NCI-H1105 treated with DMSO at 0.1 percent for 48 hours (cell line): ENCODE results near the gene XRCC2.
A peak's percentile ranks its signal among the peaks of the same experiment; 100 is the strongest.
"Not testable (repeated sequence)": the region's sequence is repeated elsewhere in the genome, so short reads cannot be mapped to it uniquely, and the experiment has no call there.

ENCODE experiments used
- DNase-seq: peaks from one replicate; lab custom pipeline; 2025; lab: John Stamatoyannopoulos, UW

XRCC2 gene

GRCh38 chr7:152675759-152676636 is at the start of gene XRCC2:
TSS of gene XRCC2 (minus strand) at chr7:152676141. CDS start at chr7:152676079, 62 bp downstream.
- peak; percentile 90 for DNase-seq

GRCh38 chr7:152723364-152723763 is 47.4 kb upstream of the XRCC2 start:
- no peak for DNase-seq

GRCh38 chr7:152712412-152713042 is 36.6 kb upstream of the XRCC2 start:
- DNase-seq, result not testable (repeated sequence)

- DNase-seq, result no peak
Measured at GRCh38 chr7:152711444-152711944, 35.6 kb upstream of the XRCC2 start.

- no peak for DNase-seq
Measured at GRCh38 chr7:152710153-152710442, 34.2 kb upstream of the XRCC2 start.

GRCh38 chr7:152709287-152710152 is 33.6 kb upstream of the XRCC2 start:
- DNase-seq, result no peak

- no peak for DNase-seq
Measured at GRCh38 chr7:152704796-152705384, 28.9 kb upstream of the XRCC2 start.

- DNase-seq, result peak; percentile 10
Measured at GRCh38 chr7:152699079-152699478, 23.1 kb upstream of the XRCC2 start.

GRCh38 chr7:152697268-152697974 is 21.5 kb upstream of the XRCC2 start:
- not testable (repeated sequence) for DNase-seq

GRCh38 chr7:152692196-152692595 is 16.3 kb upstream of the XRCC2 start:
- not testable (repeated sequence) for DNase-seq

- DNase-seq, result no peak
Measured at GRCh38 chr7:152683297-152683696, 7.4 kb upstream of the XRCC2 start.

GRCh38 chr7:152677808-152678670 is 2.1 kb upstream of the XRCC2 start:
- DNase-seq, result peak; percentile 97

- peak; percentile 78 for DNase-seq
Measured at GRCh38 chr7:152674860-152675758, 832 bp downstream of the XRCC2 start.

- no peak for DNase-seq
Measured at GRCh38 chr7:152673897-152674296, 2.0 kb downstream of the XRCC2 start.

- DNase-seq, result no peak
Measured at GRCh38 chr7:152672626-152673025, 3.3 kb downstream of the XRCC2 start.

GRCh38 chr7:152669758-152670157 is 6.2 kb downstream of the XRCC2 start:
- no peak for DNase-seq

- DNase-seq, result no peak
Measured at GRCh38 chr7:152668975-152669374, 7.0 kb downstream of the XRCC2 start.

GRCh38 chr7:152667958-152668357 is 8.0 kb downstream of the XRCC2 start:
- no peak for DNase-seq

- no peak for DNase-seq
Measured at GRCh38 chr7:152666078-152666477, 9.9 kb downstream of the XRCC2 start.
